ENCODE results near the gene IRS2.

DNA sequence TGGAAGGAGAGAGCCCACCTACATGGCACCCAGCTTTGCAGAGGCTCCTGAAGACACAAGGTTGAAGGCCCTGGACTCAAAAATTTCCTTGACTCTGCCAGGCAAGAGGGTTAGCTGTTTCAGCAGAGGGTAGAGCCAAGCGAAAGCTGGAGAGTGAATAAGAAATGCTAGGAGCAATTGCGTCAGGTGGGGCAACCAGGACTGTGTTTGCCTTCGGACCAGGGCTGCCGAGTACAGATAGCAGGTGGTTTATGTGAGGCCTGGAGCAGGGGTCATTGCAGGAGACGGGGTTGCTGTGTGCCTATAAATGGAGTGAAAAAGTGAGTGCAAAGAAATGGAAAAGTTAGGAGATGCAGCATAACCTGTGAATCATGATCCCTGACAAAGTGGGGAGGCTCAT is 59.1 kb downstream of the IRS2 start:
- TF ChIP-seq SUZ12 (IDR thresholded peaks at IDR 0.05; ENCODE audit: extremely low read depth, insufficient read depth, insufficient read length) (no peak), YY1 (IDR thresholded peaks at IDR 0.05; ENCODE audit: insufficient read depth, insufficient read length) (no peak), ZNF274 (IDR thresholded peaks at IDR 0.05; ENCODE audit: low read depth, low read length) (no peak)

Measured in NT2/D1 (cell line).